Keratinocyte (primary cell): ENCODE data around the gene PSTPIP2. TPM values are rescaled to one million over a fixed set of nuclear protein-coding genes. Genes with fewer than 3 reads are reported as not detected.

Experiments
- DNase-seq: peaks from one replicate; pipeline ENCODE4 v3.0.0-alpha.2; 2011; ENCODE audit warnings: low read depth, missing footprints, low spot score
- FAIRE-seq: peaks from 2 replicates; lab custom pipeline; 2011; peaks lifted over from hg19 to GRCh38; lab: Jason Lieb, UNC
- H2AFZ ChIP-seq: 2 replicates; pipeline ENCODE4 v1.6.0; 2012; ENCODE audit warnings: low read length, control low read depth, inconsistent platforms; ENCODE audit not compliant: control insufficient read depth
- H3K27ac ChIP-seq: 2 replicates; pipeline ENCODE4 v1.5.1; 2011; ENCODE audit warnings: low read length; ENCODE audit not compliant: control insufficient read depth, insufficient read depth
- H3K27me3 ChIP-seq: 3 replicates; pipeline ENCODE4 v1.6.0; 2011; ENCODE audit warnings: low read length; ENCODE audit not compliant: control insufficient read depth, insufficient read depth; ENCODE audit errors: extremely low read depth
- H3K36me3 ChIP-seq, 2 experiments: 2 replicates in 1 of 2; 3 replicates in 1 of 2; pipeline ENCODE4 v1.5.1; 2011; ENCODE audit warnings: low read length in 2 of 2, mild to moderate bottlenecking in 1 of 2; ENCODE audit not compliant: control insufficient read depth in 2 of 2, insufficient read depth in 2 of 2; ENCODE audit errors: extremely low read depth in 1 of 2
- H3K4me1 ChIP-seq: 3 replicates; pipeline ENCODE4 v1.5.1; 2011; ENCODE audit warnings: low read length; ENCODE audit not compliant: control insufficient read depth, insufficient read depth; ENCODE audit errors: extremely low read depth
- H3K4me2 ChIP-seq: 3 replicates; pipeline ENCODE4 v1.6.0; 2011; ENCODE audit warnings: low read depth, low read length; ENCODE audit not compliant: control insufficient read depth, insufficient read depth; ENCODE audit errors: extremely low read depth
- H3K4me3 ChIP-seq, 3 experiments: fragments of 200-600 bp in 1 of 3; sonication (generic) in 1 of 3; 2 replicates in 2 of 3; 3 replicates in 1 of 3; pipeline ENCODE4 v1.5.1; 2011 to 2016; ENCODE audit warnings: low read length in 3 of 3, mild to moderate bottlenecking in 3 of 3, control low read depth in 2 of 3, inconsistent platforms in 1 of 3, low read depth in 1 of 3, mixed read lengths in 1 of 3, mixed run types in 1 of 3, moderate library complexity in 1 of 3; ENCODE audit not compliant: control insufficient read depth in 2 of 3, insufficient read depth in 2 of 3; ENCODE audit errors: extremely low read depth in 1 of 3
- H3K79me2 ChIP-seq: 2 replicates; pipeline ENCODE4 v1.6.0; 2012; ENCODE audit warnings: low read length; ENCODE audit not compliant: control insufficient read depth, insufficient read depth
- H3K9ac ChIP-seq: 3 replicates; pipeline ENCODE4 v1.6.0; 2011; ENCODE audit warnings: low read length; ENCODE audit not compliant: control insufficient read depth, insufficient read depth; ENCODE audit errors: extremely low read depth
- H3K9me1 ChIP-seq: 3 replicates; pipeline ENCODE4 v1.6.0; 2011; ENCODE audit warnings: low read length; ENCODE audit not compliant: control insufficient read depth, insufficient read depth; ENCODE audit errors: extremely low read depth
- H3K9me3 ChIP-seq: 2 replicates; pipeline ENCODE4 v1.5.1; 2012; ENCODE audit warnings: low read depth, low read length; ENCODE audit not compliant: control insufficient read depth
- H4K20me1 ChIP-seq: 3 replicates; pipeline ENCODE4 v1.6.0; 2011; ENCODE audit warnings: low read length; ENCODE audit not compliant: control insufficient read depth, insufficient read depth; ENCODE audit errors: extremely low read depth
- CTCF ChIP-seq, 3 experiments: IDR thresholded peaks in 1 of 3; conservative IDR thresholded peaks in 1 of 3; optimal IDR thresholded peaks in 1 of 3; 2 replicates in 2 of 3; 3 replicates in 1 of 3; pipeline versions ENCODE3 to v1.5.1; 2011; ENCODE audit warnings: low read length in 3 of 3, mild to moderate bottlenecking in 3 of 3, moderate library complexity in 2 of 3, control low read depth in 1 of 3, inconsistent platforms in 1 of 3; ENCODE audit not compliant: insufficient read depth in 2 of 3; ENCODE audit errors: extremely low read depth in 1 of 3
- EZH2 ChIP-seq: IDR thresholded peaks from one replicate; pipeline ENCODE4 v1.6.1; 2012; ENCODE audit warnings: inconsistent platforms, mild to moderate bottlenecking, low read length, moderate library complexity
- dilution Hi-C: fragments of 300-500 bp; cut with MboI; formaldehyde crosslinking; loops from one replicate; pipeline ENCODE4 v1.7.0; 2020; ENCODE audit warnings: low sequenced_read_pairs; ENCODE audit not compliant: extremely low pct_ligation_motif_present
- polyA plus RNA-seq, 5 experiments: library from polyadenylated mRNA; depleted of rRNA in 3 of 5; stranded (reverse) in 3 of 5; stranded (forward) in 1 of 5; unstranded in 1 of 5; fragments of >200 nt; gene quantifications; 1 replicate in 1 of 5; 2 replicates in 3 of 5; 3 replicates in 1 of 5; pipeline versions ENCODE4 v1.2.1 to v1.2.3, GENCODE V29; 2011 to 2012; ENCODE audit warnings: missing spikeins in 2 of 5, low read depth in 1 of 5, low replicate concordance in 1 of 5

PSTPIP2 gene
- polyA plus RNA-seq, 1 donor (not counting 4 experiments of a cell fraction or from before 2014, with no cell fraction given) = 27.3 TPM

DNA sequence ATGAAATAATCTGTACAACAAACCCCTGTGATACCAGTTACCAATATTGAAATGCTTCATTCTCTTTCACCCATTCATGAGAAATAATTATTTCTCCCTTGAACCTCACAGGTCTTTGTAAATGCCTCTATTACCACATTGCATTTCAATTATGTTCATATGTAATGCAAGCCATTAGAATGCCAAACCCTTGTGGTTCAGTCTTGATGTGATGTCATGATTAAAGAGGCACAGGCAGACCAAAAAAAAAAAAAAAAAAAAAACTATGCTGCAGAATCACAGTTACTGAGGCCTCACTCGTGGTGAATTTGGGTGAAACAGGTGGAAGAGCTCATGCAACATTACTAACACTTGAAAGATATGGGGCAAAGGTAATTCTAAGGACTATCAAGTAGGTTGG, 95.5 kb downstream of the PSTPIP2 start:
- Histone ChIP-seq H3K9me3 (no peaks in the 10 kb centered on the region), H3K36me3 (no peaks in the 10 kb centered on the region), H3K9ac (no peak overlapping the region), H3K79me2 (no peaks in the 10 kb centered on the region), H3K4me1 (peaks cover 3% of the 10 kb centered on the region), H3K4me2 (no peak overlapping the region), H3K4me3 (no peak overlapping the region), H4K20me1 (no peaks in the 10 kb centered on the region), H3K27ac (no peak overlapping the region), H3K9me1 (no peaks in the 10 kb centered on the region), H2AFZ (no peak overlapping the region), H3K27me3 (no peaks in the 10 kb centered on the region)
- no peak for FAIRE-seq
- DNase-seq = no peak
- TF ChIP-seq EZH2 (no peak), CTCF (optimal IDR thresholded peaks at IDR 0.05 in 1 of 3, IDR thresholded peaks at IDR 0.05 in 1 of 3, conservative IDR thresholded peaks at IDR 0.05 in 1 of 3; ENCODE audit: extremely low read depth in 1 of 3, insufficient read depth in 2 of 3, low read length in 3 of 3) (no peak)
- dilution Hi-C loops = no loop called here

DNA sequence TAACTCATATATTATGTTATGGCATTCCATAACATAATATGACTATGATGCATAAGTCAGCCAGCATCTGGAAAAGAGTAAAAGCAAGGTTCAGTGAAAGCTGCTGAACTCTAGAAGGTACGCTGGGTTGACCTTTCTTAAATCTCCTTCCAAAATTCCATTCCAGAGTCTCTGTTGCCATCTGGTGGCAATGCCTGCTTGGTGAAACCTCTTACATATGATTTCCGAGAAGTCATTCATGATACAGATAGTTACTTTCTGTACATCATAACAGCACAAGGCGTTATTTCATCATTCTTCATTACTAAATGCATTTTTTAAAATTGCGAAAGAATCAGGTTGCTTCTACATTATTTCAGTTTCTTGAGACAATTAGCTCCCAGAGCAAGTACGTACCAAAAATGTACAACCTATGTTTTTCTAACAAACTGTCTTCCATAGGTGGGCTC, 97.9 kb downstream of the PSTPIP2 start:
- H3K4me2 ChIP-seq = peak overlapping the region; percentile 34
- no peaks in the 10 kb centered on the region for H3K36me3 ChIP-seq
- DNase-seq = peak; percentile 48
- H3K4me3 ChIP-seq = no peak overlapping the region
- no peaks in the 10 kb centered on the region for H3K27me3 ChIP-seq
- TF ChIP-seq EZH2 (no peak), CTCF (optimal IDR thresholded peaks at IDR 0.05 in 1 of 3, IDR thresholded peaks at IDR 0.05 in 1 of 3, conservative IDR thresholded peaks at IDR 0.05 in 1 of 3; ENCODE audit: extremely low read depth in 1 of 3, insufficient read depth in 2 of 3, low read length in 3 of 3) (peak; percentile 65 to 85 (median 76))
- H3K9me1 ChIP-seq = no peaks in the 10 kb centered on the region
- no peaks in the 10 kb centered on the region for H4K20me1 ChIP-seq
- no peak overlapping the region for H3K9ac ChIP-seq
- H3K9me3 ChIP-seq = no peaks in the 10 kb centered on the region
- H3K79me2 ChIP-seq = no peaks in the 10 kb centered on the region
- H3K4me1 ChIP-seq = peaks cover 3% of the 10 kb centered on the region
- FAIRE-seq = peak; percentile 89
- no peak overlapping the region for H3K27ac ChIP-seq
- H2AFZ ChIP-seq = no peak overlapping the region
- dilution Hi-C loops = no loop called here
